H7 (cell line): Measurements from ENCODE around the gene MECP2. TPM values are rescaled to one million over a fixed set of nuclear protein-coding genes. Genes with fewer than 3 reads are reported as not detected.
"Not testable (repeated sequence)": the region's sequence is repeated elsewhere in the genome, so short reads cannot be mapped to it uniquely, and the experiment has no call there.

ENCODE experiments used
- DNase-seq: peaks from one replicate; pipeline ENCODE4 v3.0.0; 2012
- H3K27me3 ChIP-seq: 2 replicates; pipeline ENCODE4 v1.6.0; 2011; ENCODE audit warnings: mild to moderate bottlenecking, low read length; ENCODE audit not compliant: control insufficient read depth, insufficient read depth
- H3K36me3 ChIP-seq: replicated peaks from 2 replicates; pipeline ENCODE4 v1.5.1; 2011; ENCODE audit warnings: low read length; ENCODE audit not compliant: control insufficient read depth, insufficient read depth
- H3K4me3 ChIP-seq: 2 replicates; pipeline ENCODE4 v1.5.1; 2011; ENCODE audit warnings: low read depth, mild to moderate bottlenecking, control low read depth, low read length, moderate library complexity; ENCODE audit not compliant: insufficient read depth
- total RNA-seq: library from RNA; depleted of rRNA; stranded (reverse); fragments of >200 nt; shearing (Covaris generic); gene quantifications from 2 replicates; pipeline ENCODE4 v1.2.3, GENCODE V29; 2014

Gene MECP2
- total RNA-seq, 1 experiment from 2014 or later = 24.2 TPM

DNA sequence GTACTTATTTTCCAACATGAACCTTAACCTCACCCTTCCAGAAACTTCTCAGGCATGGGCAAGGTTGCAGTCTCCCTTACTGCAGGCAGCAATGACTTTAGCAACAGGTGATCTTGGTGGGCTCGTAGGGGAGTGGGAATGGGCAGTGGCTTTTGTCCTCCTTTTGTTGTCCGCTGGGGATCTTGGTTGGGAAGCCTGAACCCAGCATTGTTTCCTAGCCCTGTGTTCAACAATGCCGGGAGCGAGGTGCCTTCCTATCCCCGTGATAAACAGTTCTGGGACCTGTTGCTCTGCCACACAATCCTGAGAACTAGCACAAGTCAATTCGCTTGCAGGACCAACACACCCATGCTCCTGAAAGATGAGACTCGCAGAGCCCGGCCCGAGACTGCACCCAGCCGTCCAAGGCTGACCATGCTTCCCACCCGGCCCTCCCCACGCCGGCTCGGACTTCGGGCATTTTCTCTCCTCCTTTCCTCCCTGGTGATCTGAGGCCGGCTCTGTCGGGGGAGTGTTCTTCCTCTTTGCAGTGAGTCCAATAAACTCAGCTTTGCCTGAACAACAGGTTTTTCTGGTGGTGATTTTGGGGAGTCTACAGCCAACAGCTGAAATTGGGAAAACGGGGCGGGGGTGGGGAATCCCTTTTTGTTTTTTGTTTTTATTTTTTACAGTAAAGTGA, 98.0 kb downstream of the MECP2 start:
- Histone ChIP-seq H3K27me3 (no peaks in the 10 kb centered on the region), H3K4me3 (no peak overlapping the region)
- no peak for DNase-seq

DNA sequence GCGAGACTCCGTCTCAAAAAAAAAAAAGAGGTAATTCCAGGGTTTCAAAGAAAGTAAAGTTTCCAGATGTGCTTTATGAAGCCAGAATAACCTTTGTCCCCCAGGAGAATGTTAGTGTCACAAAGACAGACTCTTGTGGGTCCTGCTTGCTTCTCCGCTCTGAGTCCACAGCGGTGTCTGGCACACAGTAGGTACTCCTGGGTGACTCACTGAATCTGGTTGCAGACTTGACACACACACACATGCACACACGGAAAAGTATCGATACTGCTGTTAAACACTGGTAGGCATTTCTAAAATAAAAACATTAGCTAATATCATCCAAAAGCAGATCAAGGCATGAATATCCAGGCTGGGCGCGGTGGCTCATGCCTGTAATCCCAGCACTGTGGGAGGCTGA, 102.0 kb downstream of the MECP2 start:
- DNase-seq = no peak
- no peaks in the 10 kb centered on the region for H3K27me3 ChIP-seq
- H3K4me3 ChIP-seq = no peak overlapping the region
- H3K36me3 ChIP-seq = no peaks in the 10 kb centered on the region

More for the DNA sequence above, 98.0 kb downstream of the MECP2 start:
- no peaks in the 10 kb centered on the region for H3K36me3 ChIP-seq

DNA sequence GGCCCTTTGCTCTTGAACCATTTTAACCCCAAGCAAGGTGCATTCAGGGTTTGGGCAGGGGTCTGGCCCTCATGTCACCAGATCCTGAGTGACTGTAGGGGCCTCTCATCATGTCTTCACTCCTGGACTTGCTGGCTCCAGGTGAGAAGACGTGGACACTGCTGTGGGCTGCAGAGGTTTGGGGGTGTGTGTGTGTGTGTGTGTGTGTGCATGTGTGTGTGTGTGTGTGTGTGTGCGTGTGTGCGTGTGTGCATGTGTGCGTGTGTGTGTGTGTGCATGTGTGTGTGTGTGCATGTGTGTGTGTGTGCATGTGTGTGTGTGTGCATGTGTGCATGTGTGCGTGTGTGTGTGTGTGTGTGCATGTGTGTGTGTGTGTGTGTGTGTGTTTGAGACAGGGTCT, 103.1 kb downstream of the MECP2 start:
- not testable (repeated sequence) for H3K36me3 ChIP-seq, H3K4me3 ChIP-seq, H3K27me3 ChIP-seq, DNase-seq

DNA sequence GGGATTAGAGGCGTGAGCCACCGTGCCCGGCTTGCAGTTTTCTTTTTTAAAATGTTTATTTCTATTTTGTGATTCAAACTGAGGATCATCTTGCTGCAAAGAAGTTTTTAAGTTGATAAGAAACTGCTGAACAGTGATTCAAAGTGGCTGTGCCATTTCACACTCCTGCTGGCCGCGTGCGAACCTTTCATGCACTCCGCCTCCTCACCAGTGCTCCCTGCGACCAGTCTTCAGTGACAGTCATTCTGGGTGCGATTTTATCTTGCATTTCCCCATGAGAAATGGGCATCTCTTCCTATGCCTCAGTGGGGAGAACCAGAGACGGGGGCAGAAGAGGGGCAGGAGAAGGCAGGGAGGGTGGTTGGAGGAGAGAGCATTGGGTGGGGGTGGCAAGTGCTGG, 103.5 kb downstream of the MECP2 start:
- Histone ChIP-seq H3K27me3 (no peaks in the 10 kb centered on the region), H3K4me3 (no peak overlapping the region), H3K36me3 (no peaks in the 10 kb centered on the region)
- DNase-seq = no peak

DNA sequence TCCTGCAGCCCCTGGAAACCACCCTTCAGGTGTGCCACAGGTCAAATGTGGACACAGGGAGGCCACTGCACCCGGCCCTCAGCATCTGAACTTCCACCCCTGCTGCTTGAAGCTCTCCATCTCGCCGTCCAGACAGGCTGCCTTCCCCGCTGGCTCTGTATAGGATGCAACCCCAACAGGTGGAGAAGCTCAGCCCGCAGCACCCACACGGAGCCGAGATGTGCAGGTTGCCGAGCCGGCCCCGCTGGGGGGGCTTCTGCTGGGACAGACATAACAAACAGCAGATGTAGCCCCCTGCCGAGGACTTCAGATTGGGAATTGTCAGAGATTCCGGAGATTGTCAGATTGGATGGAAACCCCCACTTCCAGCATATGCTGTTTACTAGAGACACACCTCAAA, 104.4 kb downstream of the MECP2 start:
- no peaks in the 10 kb centered on the region for H3K36me3 ChIP-seq
- no peaks in the 10 kb centered on the region for H3K27me3 ChIP-seq
- H3K4me3 ChIP-seq = no peak overlapping the region
- no peak for DNase-seq

DNA sequence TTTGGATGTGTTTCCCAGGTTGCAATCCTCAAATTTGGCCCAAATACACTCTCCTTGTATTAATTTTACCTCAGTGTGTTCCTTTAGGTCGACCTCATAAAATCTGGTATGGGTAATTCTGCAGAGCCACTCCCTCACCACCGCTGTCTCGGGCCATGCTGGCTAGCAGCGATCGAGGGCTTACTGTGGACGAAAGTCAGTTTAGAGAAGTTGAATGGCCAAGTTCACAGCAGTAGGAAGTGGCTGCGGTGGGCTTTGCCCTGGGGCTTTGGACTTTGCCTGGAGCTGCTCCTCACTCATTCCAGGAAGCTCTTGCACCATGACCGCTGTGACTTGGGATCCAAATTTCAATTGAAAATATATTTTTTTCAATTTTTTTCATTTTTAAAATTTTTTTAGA, 105.3 kb downstream of the MECP2 start:
- no peak for DNase-seq
- Histone ChIP-seq H3K36me3 (no peaks in the 10 kb centered on the region), H3K27me3 (no peaks in the 10 kb centered on the region), H3K4me3 (no peak overlapping the region)

DNA sequence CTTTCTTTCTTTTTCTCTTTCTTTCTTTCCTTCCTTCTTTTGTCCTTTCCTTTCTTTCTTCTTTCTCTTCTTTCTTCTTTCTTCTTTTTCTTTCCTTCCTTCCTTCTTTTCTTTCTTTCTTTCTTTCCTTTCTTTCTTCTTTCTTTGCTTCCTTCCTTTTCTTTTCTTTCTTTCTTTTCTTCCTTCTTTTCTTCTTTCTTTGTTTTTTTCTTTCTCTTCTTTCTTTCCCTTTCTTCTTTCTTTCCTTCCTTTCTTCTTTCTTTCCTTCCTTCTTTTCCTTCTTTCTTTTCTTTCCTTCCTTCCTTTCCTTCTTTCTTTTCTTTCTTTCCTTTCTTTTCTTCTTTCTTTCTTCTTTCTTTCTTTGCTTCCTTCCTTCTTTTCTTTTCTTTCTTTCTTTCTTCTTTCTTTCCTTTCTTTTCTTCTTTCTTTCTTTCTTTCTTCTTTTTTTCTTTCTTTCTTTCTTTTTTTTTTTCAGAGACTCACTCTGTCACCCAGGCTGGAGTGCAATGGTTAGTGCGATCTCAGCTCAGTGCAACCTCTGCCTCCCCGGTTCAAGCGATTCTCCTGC, 106.4 kb downstream of the MECP2 start:
- Histone ChIP-seq H3K4me3 (no peak overlapping the region), H3K36me3 (no peaks in the 10 kb centered on the region), H3K27me3 (no peaks in the 10 kb centered on the region)
- no peak for DNase-seq

DNA sequence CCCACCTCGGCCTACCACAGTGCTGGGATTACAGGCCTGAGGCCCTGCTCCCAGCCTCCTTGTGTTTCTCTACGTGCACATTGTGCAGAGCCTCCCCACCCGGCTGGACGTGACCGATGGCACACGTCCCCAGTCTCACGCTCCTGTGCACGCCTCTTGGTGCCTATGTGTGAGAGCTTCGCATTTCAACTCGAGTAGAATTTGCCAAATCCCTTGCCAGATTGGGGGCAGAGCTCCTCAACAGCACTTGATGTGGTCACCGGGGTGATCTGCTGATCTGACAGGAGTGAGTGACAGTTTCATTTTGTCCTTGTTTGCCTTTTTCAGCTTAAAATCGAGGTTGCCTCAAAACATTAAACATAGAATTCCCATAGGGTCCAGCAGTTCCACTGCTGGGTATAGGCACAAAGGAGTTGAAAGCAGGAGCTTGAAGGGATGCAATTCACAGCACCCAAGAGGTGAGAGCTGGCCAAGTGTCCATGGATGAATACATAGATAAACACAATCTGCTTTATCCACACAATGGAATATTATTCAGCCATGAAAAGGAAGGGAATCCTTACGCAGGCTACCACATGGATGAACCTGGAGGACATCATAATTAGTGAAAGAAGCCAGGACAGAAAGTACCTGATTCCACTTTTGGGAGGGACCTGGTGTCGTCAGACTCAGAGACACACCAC, 107.4 kb downstream of the MECP2 start:
- no peak overlapping the region for H3K4me3 ChIP-seq
- H3K36me3 ChIP-seq = no peaks in the 10 kb centered on the region
- H3K27me3 ChIP-seq = no peaks in the 10 kb centered on the region
- no peak for DNase-seq

DNA sequence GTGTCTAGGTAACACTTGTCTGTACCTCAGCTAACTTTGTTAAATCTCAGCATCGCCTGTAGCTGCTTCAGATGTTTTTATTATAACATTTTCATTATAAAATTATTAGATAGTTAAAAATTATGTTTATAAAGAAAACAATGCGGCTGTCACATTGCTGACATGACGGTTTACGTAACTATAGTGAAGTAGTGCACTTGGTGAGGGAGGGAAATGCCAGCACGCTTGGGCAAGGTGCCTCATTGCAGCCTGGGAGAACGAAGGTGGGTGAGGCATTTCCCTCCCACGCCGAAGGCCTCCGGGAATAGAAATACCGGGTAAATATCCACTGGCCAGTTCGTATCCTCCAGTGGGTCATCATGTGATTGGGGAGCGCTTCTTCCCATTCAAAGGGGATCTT, 109.0 kb downstream of the MECP2 start:
- Histone ChIP-seq H3K36me3 (no peaks in the 10 kb centered on the region), H3K4me3 (no peak overlapping the region), H3K27me3 (no peaks in the 10 kb centered on the region)
- DNase-seq = no peak

DNA sequence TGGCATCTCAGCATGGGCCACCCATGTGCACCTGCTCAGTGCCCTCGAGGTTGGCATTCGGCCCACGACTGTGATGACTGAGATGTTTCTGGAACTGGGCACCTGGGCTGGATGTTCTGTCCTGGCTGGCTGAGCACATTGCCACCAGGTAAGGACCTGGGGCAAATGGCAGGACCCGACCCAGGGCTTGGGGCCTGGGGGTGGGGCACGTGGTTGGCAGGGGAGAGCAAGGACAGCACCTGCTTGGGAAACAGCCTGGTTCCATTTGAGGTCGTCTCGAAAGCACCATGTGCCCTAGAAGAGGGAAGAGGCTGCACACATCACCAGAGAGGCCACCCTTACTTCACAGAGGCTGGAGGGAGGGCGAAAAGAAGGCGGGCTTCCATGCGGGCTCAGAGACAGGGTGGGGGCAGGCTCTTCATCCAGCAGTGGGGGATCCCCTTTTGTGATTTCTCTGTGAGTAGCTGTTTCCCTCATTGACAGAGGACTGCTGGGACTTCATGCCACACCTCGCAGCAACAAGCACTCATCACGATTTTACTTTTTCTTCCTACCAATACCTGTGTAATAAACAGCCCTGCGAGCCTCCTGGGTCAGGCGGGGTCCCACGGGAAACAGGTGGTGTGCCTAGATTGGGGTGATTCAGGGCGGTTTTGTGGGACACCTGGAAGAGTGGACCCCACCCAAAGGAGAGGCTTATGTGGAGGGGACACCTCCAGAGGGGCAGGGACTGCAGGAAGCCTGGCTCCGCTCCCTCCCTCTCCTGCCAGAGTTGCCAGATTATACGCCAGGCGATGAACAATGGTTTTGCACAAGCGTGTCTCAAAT, 113.0 kb downstream of the MECP2 start:
- no peak for DNase-seq
- Histone ChIP-seq H3K36me3 (no peaks in the 10 kb centered on the region), H3K4me3 (no peak overlapping the region), H3K27me3 (no peaks in the 10 kb centered on the region)

DNA sequence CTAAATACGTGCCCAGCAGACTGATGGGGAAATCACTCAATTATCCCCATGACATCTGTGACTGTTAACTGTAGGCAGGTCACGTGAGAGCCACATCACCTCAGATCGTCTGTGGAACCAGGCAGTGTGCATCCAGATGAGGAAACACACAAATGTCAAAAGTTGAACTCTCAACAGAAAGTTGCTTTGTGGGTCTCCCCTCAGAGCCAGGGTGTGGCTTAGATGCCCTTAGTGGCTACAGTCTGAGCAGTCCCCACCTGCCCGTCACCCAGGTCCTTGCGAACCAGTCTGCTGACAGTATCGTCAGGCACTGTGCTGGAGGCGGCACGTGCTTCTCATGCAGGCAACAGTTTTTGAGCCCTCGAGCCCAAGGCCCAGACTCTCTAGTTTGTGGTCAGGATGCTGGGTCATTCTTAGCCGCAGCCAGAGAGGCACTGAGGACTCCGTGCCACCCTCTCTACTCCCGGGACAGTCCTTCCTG, 114.2 kb downstream of the MECP2 start:
- H3K27me3 ChIP-seq = no peaks in the 10 kb centered on the region
- H3K4me3 ChIP-seq = no peak overlapping the region
- DNase-seq = no peak
- H3K36me3 ChIP-seq = no peaks in the 10 kb centered on the region

DNA sequence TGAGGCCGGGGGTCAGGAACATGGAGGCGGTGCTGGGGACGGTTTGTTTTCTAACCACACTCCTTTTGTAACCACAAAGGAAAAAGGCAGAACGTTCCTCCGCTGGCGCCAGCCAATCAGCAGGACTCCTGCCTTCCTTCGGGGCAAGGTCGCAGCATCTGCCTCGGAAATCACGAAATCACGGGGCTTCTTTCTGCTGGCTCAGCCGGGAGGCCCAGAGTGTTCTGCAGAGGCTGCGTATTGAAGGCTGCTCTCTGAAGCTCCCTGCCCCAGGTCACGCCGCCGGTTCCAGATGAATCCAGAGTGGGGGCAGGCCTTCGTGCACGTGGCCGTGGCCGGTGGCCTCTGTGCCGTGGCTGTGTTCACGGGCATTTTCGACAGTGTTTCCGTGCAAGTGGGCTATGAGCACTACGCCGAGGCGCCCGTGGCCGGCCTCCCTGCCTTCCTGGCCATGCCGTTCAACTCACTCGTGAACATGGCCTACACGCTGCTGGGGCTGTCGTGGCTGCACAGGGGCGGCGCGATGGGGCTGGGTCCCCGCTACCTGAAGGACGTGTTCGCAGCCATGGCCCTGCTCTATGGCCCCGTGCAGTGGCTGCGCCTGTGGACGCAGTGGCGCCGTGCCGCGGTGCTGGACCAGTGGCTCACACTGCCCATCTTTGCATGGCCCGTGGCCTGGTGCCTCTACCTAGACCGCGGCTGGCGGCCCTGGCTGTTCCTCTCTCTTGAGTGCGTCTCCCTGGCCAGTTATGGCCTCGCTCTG, 115.6 kb downstream of the MECP2 start:
- Histone ChIP-seq H3K27me3 (no peaks in the 10 kb centered on the region), H3K36me3 (no peaks in the 10 kb centered on the region), H3K4me3 (no peak overlapping the region)
- peak; percentile 47 for DNase-seq

DNA sequence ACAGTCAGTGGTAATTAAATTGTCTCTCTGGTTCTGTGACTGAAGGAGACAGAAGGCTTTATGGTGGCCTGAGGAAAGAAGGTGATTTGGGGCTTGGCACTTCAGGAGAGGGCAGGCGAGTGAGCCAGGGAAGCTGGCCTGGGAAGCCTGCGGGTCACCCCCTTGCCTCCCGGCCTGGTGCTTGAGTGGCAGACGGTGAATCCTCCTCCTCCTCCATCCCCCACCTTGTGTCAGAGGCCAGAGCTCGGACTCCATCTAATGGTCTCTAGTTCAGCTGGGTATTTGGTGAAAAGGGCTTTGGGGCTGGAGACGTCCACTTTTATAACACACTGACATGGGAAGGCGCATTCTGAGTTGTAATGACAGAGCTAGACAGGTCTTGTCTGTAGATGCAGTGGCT, 116.3 kb downstream of the MECP2 start:
- H3K36me3 ChIP-seq = no peaks in the 10 kb centered on the region
- no peak overlapping the region for H3K4me3 ChIP-seq
- H3K27me3 ChIP-seq = no peaks in the 10 kb centered on the region
- peak; percentile 65 for DNase-seq

DNA sequence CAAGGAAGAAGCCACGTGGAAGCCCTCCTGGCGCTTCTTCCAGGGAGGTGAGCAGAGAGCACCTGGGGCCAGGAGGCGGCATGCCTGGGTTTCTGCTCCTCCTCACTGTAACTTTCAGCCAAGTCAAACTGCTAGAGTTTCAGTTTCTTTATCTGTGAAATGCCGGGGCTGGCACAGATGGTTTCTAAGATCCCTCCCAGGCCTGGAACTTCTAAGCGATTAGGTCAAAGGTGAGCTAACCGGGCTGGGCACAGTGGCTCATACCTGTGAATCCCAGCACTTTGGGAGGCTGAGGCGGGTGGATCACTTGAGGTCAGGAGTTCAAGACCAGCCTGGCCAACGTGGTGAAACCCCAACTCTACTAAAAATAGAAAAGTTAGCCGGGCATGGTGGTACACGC, 117.1 kb downstream of the MECP2 start:
- not testable (repeated sequence) for H3K4me3 ChIP-seq, DNase-seq, H3K36me3 ChIP-seq, H3K27me3 ChIP-seq
